GM13976 (cell line): ENCODE measurements around the gene DPP8.
A peak's percentile ranks its signal among the peaks of the same experiment; 100 is the strongest.

Experiments used
- DNase-seq: peaks from one replicate; pipeline ENCODE4 v3.0.0; 2012; ENCODE audit warnings: low spot score
- CTCF ChIP-seq: IDR thresholded peaks from 2 replicates; pipeline ENCODE4 v1.5.1; 2012; ENCODE audit warnings: borderline replicate concordance, mild to moderate bottlenecking; ENCODE audit not compliant: insufficient read depth; ENCODE audit errors: extremely low read depth, missing control alignments, control extremely low read depth
- in situ Hi-C: fragments of 300-500 bp; cut with MboI; formaldehyde crosslinking; loops from one replicate; pipeline ENCODE4 v1.12.0; 2022; ENCODE audit warnings: low sequenced_read_pairs, mixed read lengths, inconsistent platforms; ENCODE audit not compliant: unreplicated experiment

DPP8 gene

GRCh38 chr15:65535192-65535591 lies 17.7 kb upstream of the DPP8 start:
- TF ChIP-seq CTCF: no peak
- in situ Hi-C loops: no loop called here
- DNase-seq: peak; percentile 36

GRCh38 chr15:65533057-65533756 lies 15.7 kb upstream of the DPP8 start:
- no peak for TF ChIP-seq CTCF
- no peak for DNase-seq
- in situ Hi-C loops: no loop called here

GRCh38 chr15:65532738-65533051 lies 15.2 kb upstream of the DPP8 start:
- TF ChIP-seq CTCF: no peak
- DNase-seq: no peak
- in situ Hi-C loops: no loop called here

GRCh38 chr15:65530318-65531111 lies 13.0 kb upstream of the DPP8 start, which contains the start of gene HACD3:
HACD3 (plus strand) TSS chr15:65530463; CDS start chr15:65530632, 169 bp downstream.
- DNase-seq: peak; percentile 98
- TF ChIP-seq CTCF: no peak
- in situ Hi-C loops: no loop called here

GRCh38 chr15:65529762-65530317 lies 12.4 kb upstream of the DPP8 start:
- in situ Hi-C loops: no loop called here

More at GRCh38 chr15:65529762-65530317, 12.4 kb upstream of the DPP8 start:
- TF ChIP-seq CTCF: no peak
- DNase-seq: no peak
